Testis (tissue), 2 donors: ENCODE measurements around the gene TESMIN.

Source experiments
- POLR2A ChIP-seq: fragments of 450-650 bp; IDR thresholded peaks from one replicate; pipeline ENCODE4 v1.6.1; 2017; ENCODE audit warnings: antibody characterized with exemption, mild to moderate bottlenecking, moderate library complexity
- TF ChIP-seq, protein P1 (sequence below), 3 experiments: fragments of 450-650 bp in 2 of 3; fragments of 200-600 bp in 1 of 3; sonication (generic) in 1 of 3; IDR thresholded peaks; one replicate each; pipeline ENCODE4 v1.5.1; 2016 to 2019; ENCODE audit warnings: antibody characterized with exemption in 3 of 3, mild to moderate bottlenecking in 2 of 3, moderate library complexity in 1 of 3

DNA sequence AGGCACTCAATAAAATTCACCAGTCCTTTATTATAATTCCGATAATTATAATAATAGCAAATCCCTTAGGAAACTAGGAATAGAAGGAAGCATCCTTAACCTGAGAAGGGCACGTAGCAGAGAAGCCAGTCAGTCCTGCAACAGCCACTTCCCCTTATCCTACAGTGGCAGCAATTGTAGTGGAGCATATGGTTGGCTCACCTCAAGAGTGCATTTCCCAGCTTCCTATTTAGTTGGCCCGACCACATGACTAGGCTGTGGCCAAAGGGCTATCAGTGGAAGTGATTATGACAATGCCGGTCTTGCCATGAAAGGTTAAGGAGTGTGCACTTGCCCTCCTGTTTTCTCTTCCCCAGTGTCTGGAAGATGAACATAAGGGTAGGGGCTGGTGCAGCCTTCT, 27.0 kb downstream of the TESMIN start:
- no peak for TF ChIP-seq POLR2A
- TF ChIP-seq, protein P1, sequence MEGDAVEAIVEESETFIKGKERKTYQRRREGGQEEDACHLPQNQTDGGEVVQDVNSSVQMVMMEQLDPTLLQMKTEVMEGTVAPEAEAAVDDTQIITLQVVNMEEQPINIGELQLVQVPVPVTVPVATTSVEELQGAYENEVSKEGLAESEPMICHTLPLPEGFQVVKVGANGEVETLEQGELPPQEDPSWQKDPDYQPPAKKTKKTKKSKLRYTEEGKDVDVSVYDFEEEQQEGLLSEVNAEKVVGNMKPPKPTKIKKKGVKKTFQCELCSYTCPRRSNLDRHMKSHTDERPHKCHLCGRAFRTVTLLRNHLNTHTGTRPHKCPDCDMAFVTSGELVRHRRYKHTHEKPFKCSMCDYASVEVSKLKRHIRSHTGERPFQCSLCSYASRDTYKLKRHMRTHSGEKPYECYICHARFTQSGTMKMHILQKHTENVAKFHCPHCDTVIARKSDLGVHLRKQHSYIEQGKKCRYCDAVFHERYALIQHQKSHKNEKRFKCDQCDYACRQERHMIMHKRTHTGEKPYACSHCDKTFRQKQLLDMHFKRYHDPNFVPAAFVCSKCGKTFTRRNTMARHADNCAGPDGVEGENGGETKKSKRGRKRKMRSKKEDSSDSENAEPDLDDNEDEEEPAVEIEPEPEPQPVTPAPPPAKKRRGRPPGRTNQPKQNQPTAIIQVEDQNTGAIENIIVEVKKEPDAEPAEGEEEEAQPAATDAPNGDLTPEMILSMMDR (IDR thresholded peaks at IDR 0.05): no peak
